ENCODE results near the gene CFAP20DC. TPM values are rescaled to one million over a fixed set of nuclear protein-coding genes. Genes with fewer than 3 reads are reported as not detected.

Gene CFAP20DC
- total and polyA plus RNA-seq, 2 experiments from 2014 or later = 7.4 to 11.4 TPM

DNA sequence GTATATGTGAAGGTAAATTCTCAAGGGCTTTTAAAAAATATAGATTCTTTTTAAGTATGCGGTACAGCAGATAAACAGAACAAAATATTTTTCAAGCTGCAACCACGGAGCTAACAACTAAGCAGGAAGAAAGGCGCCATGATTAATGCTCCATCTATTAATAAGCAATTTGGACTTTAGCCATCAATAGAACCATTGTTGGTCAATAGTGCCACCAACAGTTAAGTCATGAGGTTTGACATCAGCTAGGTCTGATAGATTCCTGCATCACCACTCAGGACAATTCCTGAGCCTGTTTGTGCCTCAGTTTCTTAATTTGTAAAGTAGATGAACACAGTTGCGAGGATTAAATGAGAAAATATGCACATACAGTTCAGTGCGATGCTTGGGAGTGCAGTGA lies 318.2 kb downstream of the CFAP20DC start (continued):
- TF ChIP-seq, protein P1, sequence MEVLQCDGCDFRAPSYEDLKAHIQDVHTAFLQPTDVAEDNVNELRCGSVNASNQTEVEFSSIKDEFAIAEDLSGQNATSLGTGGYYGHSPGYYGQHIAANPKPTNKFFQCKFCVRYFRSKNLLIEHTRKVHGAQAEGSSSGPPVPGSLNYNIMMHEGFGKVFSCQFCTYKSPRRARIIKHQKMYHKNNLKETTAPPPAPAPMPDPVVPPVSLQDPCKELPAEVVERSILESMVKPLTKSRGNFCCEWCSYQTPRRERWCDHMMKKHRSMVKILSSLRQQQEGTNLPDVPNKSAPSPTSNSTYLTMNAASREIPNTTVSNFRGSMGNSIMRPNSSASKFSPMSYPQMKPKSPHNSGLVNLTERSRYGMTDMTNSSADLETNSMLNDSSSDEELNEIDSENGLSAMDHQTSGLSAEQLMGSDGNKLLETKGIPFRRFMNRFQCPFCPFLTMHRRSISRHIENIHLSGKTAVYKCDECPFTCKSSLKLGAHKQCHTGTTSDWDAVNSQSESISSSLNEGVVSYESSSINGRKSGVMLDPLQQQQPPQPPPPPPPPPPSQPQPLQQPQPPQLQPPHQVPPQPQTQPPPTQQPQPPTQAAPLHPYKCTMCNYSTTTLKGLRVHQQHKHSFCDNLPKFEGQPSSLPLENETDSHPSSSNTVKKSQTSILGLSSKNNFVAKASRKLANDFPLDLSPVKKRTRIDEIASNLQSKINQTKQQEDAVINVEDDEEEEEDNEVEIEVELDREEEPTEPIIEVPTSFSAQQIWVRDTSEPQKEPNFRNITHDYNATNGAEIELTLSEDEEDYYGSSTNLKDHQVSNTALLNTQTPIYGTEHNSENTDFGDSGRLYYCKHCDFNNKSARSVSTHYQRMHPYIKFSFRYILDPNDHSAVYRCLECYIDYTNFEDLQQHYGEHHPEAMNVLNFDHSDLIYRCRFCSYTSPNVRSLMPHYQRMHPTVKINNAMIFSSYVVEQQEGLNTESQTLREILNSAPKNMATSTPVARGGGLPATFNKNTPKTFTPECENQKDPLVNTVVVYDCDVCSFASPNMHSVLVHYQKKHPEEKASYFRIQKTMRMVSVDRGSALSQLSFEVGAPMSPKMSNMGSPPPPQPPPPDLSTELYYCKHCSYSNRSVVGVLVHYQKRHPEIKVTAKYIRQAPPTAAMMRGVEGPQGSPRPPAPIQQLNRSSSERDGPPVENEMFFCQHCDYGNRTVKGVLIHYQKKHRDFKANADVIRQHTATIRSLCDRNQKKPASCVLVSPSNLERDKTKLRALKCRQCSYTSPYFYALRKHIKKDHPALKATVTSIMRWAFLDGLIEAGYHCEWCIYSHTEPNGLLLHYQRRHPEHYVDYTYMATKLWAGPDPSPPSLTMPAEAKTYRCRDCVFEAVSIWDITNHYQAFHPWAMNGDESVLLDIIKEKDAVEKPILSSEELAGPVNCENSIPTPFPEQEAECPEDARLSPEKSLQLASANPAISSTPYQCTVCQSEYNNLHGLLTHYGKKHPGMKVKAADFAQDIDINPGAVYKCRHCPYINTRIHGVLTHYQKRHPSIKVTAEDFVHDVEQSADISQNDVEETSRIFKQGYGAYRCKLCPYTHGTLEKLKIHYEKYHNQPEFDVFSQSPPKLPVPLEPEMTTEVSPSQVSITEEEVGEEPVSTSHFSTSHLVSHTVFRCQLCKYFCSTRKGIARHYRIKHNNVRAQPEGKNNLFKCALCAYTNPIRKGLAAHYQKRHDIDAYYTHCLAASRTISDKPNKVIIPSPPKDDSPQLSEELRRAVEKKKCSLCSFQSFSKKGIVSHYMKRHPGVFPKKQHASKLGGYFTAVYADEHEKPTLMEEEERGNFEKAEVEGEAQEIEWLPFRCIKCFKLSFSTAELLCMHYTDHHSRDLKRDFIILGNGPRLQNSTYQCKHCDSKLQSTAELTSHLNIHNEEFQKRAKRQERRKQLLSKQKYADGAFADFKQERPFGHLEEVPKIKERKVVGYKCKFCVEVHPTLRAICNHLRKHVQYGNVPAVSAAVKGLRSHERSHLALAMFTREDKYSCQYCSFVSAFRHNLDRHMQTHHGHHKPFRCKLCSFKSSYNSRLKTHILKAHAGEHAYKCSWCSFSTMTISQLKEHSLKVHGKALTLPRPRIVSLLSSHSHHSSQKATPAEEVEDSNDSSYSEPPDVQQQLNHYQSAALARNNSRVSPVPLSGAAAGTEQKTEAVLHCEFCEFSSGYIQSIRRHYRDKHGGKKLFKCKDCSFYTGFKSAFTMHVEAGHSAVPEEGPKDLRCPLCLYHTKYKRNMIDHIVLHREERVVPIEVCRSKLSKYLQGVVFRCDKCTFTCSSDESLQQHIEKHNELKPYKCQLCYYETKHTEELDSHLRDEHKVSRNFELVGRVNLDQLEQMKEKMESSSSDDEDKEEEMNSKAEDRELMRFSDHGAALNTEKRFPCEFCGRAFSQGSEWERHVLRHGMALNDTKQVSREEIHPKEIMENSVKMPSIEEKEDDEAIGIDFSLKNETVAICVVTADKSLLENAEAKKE (CRISPR knock-in tag; IDR thresholded peaks at IDR 0.05) = no peak
- TF ChIP-seq EZH2phosphoT487 (IDR thresholded peaks at IDR 0.05; ENCODE audit: unreplicated experiment) (no peak), EZH2 (IDR thresholded peaks at IDR 0.05; ENCODE audit: low read depth, unreplicated experiment) (no peak), ZNF331 (CRISPR knock-in tag; IDR thresholded peaks at IDR 0.05; ENCODE audit: low read depth) (no peak), ZNF114 (CRISPR knock-in tag; IDR thresholded peaks at IDR 0.05) (no peak), POLR2AphosphoS5 (IDR thresholded peaks at IDR 0.05; ENCODE audit: low read depth) (no peak), JUNB (IDR thresholded peaks at IDR 0.05; ENCODE audit: unreplicated experiment) (no peak), CTCF (conservative IDR thresholded peaks at IDR 0.05; ENCODE audit: low read depth in 2 of 2) (no peak), NANOG (IDR thresholded peaks at IDR 0.05; ENCODE audit: borderline replicate concordance) (no peak)
- TF ChIP-seq, protein P2, sequence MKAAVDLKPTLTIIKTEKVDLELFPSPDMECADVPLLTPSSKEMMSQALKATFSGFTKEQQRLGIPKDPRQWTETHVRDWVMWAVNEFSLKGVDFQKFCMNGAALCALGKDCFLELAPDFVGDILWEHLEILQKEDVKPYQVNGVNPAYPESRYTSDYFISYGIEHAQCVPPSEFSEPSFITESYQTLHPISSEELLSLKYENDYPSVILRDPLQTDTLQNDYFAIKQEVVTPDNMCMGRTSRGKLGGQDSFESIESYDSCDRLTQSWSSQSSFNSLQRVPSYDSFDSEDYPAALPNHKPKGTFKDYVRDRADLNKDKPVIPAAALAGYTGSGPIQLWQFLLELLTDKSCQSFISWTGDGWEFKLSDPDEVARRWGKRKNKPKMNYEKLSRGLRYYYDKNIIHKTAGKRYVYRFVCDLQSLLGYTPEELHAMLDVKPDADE (IDR thresholded peaks at IDR 0.05) = no peak
